ENCODE data around the gene ITGB6. TPM values are rescaled to one million over a fixed set of nuclear protein-coding genes. Genes with fewer than 3 reads are reported as not detected.

Gene ITGB6
- total RNA-seq, 1 experiment from 2014 or later: not detected

DNA sequence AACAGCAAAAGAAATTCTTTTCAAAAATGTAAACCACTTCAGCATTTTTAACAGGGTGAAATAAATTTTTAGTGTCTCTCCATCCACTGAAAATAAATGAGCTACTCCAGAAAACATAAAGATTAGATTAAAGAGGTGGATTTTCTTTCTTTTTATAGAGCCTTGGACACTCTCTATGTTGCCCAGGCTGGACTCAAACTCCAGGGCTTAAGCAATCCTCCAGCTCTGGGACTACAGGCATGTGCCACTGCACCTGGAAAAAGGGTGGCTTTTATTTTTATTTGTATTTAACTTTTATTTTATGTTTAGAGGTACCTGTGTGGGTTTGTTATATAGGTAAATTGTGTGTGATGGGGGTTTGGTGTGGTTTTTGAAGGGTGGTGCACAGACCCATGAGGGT lies 19.9 kb downstream of the ITGB6 start:
- no peak for DNase-seq (ENCODE audit: low spot score)
- no peak for ATAC-seq
- CTCF ChIA-PET: interaction anchor here (2.3 kb wide), 1 partner anchor 70 kb away, joined by 10 read pairs; no protein-coding TSS in a partner anchor
- H3K27me3 Mint-ChIP-seq (ENCODE audit: low read depth): no peaks in the 10 kb centered on the region
- TF ChIP-seq FOXP1 (CRISPR knock-in tag; IDR thresholded peaks at IDR 0.05; ENCODE audit: borderline replicate concordance) (no peak), EMX1 (CRISPR knock-in tag; IDR thresholded peaks at IDR 0.05) (no peak), JUN (CRISPR knock-in tag; IDR thresholded peaks at IDR 0.05) (no peak), ATF1 (CRISPR knock-in tag; IDR thresholded peaks at IDR 0.05) (no peak), NFYB (CRISPR knock-in tag; conservative IDR thresholded peaks at IDR 0.05; ENCODE audit: low read depth) (no peak), ZNF219 (CRISPR knock-in tag; IDR thresholded peaks at IDR 0.05; ENCODE audit: borderline replicate concordance) (no peak), NR1H2 (CRISPR knock-in tag; IDR thresholded peaks at IDR 0.05) (no peak), RELA (CRISPR knock-in tag; IDR thresholded peaks at IDR 0.05; ENCODE audit: borderline replicate concordance) (no peak)
- TF ChIP-seq, protein P1, sequence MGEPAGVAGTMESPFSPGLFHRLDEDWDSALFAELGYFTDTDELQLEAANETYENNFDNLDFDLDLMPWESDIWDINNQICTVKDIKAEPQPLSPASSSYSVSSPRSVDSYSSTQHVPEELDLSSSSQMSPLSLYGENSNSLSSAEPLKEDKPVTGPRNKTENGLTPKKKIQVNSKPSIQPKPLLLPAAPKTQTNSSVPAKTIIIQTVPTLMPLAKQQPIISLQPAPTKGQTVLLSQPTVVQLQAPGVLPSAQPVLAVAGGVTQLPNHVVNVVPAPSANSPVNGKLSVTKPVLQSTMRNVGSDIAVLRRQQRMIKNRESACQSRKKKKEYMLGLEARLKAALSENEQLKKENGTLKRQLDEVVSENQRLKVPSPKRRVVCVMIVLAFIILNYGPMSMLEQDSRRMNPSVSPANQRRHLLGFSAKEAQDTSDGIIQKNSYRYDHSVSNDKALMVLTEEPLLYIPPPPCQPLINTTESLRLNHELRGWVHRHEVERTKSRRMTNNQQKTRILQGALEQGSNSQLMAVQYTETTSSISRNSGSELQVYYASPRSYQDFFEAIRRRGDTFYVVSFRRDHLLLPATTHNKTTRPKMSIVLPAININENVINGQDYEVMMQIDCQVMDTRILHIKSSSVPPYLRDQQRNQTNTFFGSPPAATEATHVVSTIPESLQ (CRISPR knock-in tag; IDR thresholded peaks at IDR 0.05): no peak
- TF ChIP-seq, protein P2, sequence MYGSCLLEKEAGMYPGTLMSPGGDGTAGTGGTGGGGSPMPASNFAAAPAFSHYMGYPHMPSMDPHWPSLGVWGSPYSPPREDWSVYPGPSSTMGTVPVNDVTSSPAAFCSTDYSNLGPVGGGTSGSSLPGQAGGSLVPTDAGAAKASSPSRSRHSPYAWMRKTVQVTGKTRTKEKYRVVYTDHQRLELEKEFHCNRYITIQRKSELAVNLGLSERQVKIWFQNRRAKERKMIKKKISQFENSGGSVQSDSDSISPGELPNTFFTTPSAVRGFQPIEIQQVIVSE (CRISPR knock-in tag; IDR thresholded peaks at IDR 0.05; ENCODE audit: borderline replicate concordance): no peak
- TF ChIP-seq, protein P3, sequence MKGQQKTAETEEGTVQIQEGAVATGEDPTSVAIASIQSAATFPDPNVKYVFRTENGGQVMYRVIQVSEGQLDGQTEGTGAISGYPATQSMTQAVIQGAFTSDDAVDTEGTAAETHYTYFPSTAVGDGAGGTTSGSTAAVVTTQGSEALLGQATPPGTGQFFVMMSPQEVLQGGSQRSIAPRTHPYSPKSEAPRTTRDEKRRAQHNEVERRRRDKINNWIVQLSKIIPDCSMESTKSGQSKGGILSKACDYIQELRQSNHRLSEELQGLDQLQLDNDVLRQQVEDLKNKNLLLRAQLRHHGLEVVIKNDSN (CRISPR knock-in tag; IDR thresholded peaks at IDR 0.05): no peak
- TF ChIP-seq, protein P4, sequence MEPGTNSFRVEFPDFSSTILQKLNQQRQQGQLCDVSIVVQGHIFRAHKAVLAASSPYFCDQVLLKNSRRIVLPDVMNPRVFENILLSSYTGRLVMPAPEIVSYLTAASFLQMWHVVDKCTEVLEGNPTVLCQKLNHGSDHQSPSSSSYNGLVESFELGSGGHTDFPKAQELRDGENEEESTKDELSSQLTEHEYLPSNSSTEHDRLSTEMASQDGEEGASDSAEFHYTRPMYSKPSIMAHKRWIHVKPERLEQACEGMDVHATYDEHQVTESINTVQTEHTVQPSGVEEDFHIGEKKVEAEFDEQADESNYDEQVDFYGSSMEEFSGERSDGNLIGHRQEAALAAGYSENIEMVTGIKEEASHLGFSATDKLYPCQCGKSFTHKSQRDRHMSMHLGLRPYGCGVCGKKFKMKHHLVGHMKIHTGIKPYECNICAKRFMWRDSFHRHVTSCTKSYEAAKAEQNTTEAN (CRISPR knock-in tag; IDR thresholded peaks at IDR 0.05): no peak
- TF ChIP-seq, protein P5, sequence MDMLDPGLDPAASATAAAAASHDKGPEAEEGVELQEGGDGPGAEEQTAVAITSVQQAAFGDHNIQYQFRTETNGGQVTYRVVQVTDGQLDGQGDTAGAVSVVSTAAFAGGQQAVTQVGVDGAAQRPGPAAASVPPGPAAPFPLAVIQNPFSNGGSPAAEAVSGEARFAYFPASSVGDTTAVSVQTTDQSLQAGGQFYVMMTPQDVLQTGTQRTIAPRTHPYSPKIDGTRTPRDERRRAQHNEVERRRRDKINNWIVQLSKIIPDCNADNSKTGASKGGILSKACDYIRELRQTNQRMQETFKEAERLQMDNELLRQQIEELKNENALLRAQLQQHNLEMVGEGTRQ (CRISPR knock-in tag; IDR thresholded peaks at IDR 0.05): no peak
- TF ChIP-seq, protein P6, sequence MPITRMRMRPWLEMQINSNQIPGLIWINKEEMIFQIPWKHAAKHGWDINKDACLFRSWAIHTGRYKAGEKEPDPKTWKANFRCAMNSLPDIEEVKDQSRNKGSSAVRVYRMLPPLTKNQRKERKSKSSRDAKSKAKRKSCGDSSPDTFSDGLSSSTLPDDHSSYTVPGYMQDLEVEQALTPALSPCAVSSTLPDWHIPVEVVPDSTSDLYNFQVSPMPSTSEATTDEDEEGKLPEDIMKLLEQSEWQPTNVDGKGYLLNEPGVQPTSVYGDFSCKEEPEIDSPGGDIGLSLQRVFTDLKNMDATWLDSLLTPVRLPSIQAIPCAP (CRISPR knock-in tag; IDR thresholded peaks at IDR 0.05): no peak
- TF ChIP-seq, protein P7, sequence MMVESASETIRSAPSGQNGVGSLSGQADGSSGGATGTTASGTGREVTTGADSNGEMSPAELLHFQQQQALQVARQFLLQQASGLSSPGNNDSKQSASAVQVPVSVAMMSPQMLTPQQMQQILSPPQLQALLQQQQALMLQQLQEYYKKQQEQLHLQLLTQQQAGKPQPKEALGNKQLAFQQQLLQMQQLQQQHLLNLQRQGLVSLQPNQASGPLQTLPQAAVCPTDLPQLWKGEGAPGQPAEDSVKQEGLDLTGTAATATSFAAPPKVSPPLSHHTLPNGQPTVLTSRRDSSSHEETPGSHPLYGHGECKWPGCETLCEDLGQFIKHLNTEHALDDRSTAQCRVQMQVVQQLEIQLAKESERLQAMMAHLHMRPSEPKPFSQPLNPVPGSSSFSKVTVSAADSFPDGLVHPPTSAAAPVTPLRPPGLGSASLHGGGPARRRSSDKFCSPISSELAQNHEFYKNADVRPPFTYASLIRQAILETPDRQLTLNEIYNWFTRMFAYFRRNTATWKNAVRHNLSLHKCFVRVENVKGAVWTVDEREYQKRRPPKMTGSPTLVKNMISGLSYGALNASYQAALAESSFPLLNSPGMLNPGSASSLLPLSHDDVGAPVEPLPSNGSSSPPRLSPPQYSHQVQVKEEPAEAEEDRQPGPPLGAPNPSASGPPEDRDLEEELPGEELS (CRISPR knock-in tag; IDR thresholded peaks at IDR 0.05): no peak
- TF ChIP-seq, protein P8, sequence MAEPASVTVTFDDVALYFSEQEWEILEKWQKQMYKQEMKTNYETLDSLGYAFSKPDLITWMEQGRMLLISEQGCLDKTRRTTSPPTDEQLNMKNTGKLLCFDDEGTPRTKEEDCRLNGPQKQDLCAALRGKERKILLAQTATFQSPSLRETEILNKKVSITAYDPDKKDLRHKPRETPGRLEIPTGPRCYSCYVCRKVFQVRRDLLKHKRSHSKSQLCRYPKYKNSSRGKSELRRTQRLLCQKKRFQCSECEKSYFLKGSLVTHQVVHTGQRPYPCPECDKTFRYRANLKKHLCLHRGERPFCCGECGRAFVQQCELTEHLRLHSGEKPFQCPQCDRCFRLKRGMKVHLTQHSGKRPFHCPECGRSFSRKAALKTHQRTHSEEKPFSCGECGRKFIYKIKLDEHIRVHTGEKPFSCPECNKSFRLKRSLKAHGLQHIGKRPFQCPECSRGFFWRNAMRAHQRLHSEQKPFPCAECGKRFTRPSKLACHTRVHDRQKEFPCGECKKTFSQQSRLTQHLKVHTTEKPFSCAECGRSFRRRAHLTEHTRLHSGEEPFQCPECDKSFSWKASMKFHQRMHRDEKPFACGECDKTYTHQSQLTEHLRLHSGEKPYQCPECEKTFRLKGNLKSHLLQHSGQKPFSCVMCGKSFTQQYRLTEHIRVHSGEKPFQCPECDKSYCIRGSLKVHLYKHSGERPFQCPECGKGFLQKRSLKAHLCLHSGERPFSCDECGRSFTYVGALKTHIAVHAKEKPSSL (CRISPR knock-in tag; conservative IDR thresholded peaks at IDR 0.05): no peak
- H3K4me1 Mint-ChIP-seq: peaks cover 13% of the 10 kb centered on the region
- H3K4me3 Mint-ChIP-seq: no peak overlapping the region
- H3K9me3 Mint-ChIP-seq: peaks cover 26% of the 10 kb centered on the region
- H3K36me3 Mint-ChIP-seq: peaks cover 5% of the 10 kb centered on the region; the same call in 1 of the 2 replicates
- POLR2A ChIA-PET: no interaction called here
- H3K27ac Mint-ChIP-seq: no peak overlapping the region

All from WTC11 (cell line).